ENCODE results near the gene HAUS8.

Gene HAUS8

GRCh38 chr19:17070421-17070820 is 4.8 kb downstream of the HAUS8 start:
- Histone ChIP-seq H3K27me3 (ENCODE audit: control insufficient read depth, insufficient read depth, low read length) (no peaks in the 10 kb centered on the region), H3K4me2 (ENCODE audit: low read length) (no peak overlapping the region), H3K36me3 (ENCODE audit: insufficient read depth, low read length) (peaks cover 20% of the 10 kb centered on the region), H3K9me3 (replicated peaks; ENCODE audit: low read length) (no peaks in the 10 kb centered on the region), H3K4me1 (ENCODE audit: control insufficient read depth, insufficient read depth, low read length) (peaks cover 11% of the 10 kb centered on the region), H3K9ac (ENCODE audit: low read depth, low read length) (no peak overlapping the region), H3K4me3 (ENCODE audit: low read length) (no peak overlapping the region)

- Histone ChIP-seq H3K4me3 (ENCODE audit: low read length) (no peak overlapping the region), H3K4me2 (ENCODE audit: low read length) (no peak overlapping the region), H3K27me3 (ENCODE audit: control insufficient read depth, insufficient read depth, low read length) (no peaks in the 10 kb centered on the region), H3K36me3 (ENCODE audit: insufficient read depth, low read length) (peaks cover 20% of the 10 kb centered on the region), H3K9me3 (replicated peaks; ENCODE audit: low read length) (no peaks in the 10 kb centered on the region), H3K9ac (ENCODE audit: low read depth, low read length) (no peak overlapping the region), H3K4me1 (ENCODE audit: control insufficient read depth, insufficient read depth, low read length) (peaks cover 6% of the 10 kb centered on the region)
Observed at GRCh38 chr19:17069193-17069592, 6.1 kb downstream of the HAUS8 start.

DNA sequence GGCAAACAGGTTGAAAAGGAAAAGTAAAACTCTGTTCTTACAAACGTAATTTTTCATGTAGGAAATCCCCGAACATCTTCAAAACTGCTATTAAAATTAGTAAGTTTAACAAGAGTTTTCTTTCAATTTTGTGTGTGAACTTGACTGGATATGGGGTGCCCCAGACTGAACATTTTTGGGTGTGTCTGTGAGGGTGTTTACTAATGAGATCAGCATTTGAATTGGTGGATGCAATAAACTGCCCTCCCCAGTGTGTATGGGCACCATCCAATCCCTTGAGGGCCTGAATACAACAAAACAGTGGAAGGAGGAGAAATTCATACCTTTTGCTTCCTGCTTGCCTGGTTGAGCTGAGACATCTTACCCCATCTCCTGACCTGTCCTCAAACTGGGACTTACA is 11.8 kb downstream of the HAUS8 start:
- H3K4me3 ChIP-seq (ENCODE audit: low read length): no peak overlapping the region
- H3K4me1 ChIP-seq (ENCODE audit: control insufficient read depth, insufficient read depth, low read length): no peaks in the 10 kb centered on the region
- no peak overlapping the region for H3K4me2 ChIP-seq (ENCODE audit: low read length)
- no peaks in the 10 kb centered on the region for H3K27me3 ChIP-seq (ENCODE audit: control insufficient read depth, insufficient read depth, low read length)
- peaks cover 2% of the 10 kb centered on the region for H3K9me3 ChIP-seq (replicated peaks; ENCODE audit: low read length)
- peaks cover 16% of the 10 kb centered on the region for H3K36me3 ChIP-seq (ENCODE audit: insufficient read depth, low read length)
- H3K9ac ChIP-seq (ENCODE audit: low read depth, low read length): no peak overlapping the region

DNA sequence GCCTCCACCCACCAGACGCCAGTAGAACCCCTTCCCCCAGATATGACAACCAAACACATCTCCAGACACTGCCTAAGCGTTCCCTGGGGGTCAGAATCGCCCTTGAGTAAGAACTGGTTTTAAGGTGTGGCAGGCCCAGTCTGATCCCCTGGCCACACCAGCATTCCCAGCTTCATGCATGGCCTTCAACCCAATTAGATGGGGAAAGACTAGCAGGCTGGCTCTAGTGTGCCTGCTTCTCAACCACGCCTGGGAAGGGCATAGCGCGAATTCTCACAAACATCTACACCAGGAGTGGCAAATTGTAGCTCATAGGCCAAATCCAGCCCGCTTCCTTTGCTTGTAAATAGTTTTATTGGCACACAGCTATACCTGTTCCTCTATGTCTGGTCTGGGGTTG is 13.6 kb downstream of the HAUS8 start:
- H3K36me3 ChIP-seq (ENCODE audit: insufficient read depth, low read length): peaks cover 25% of the 10 kb centered on the region

DNA sequence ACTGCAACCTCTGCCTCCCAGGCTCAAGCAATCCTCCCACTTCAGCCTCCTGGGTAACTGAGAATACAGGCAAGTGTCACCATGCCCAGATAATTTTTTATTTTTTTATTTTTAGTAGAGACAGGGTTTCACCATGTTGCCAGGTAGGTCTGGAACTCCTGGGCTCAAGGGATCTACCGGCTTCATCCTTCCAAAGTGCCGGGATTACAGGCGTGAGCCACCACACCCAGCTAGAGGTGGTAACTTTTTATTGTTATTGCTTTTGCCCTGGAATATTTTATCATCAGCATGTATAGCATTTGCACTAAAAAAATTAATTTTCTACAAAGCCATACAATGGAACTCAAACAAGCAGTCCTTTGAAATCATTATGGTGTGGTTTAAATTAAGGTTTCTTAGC is 14.0 kb downstream of the HAUS8 start:
- H3K4me1 ChIP-seq (ENCODE audit: control insufficient read depth, insufficient read depth, low read length): no peaks in the 10 kb centered on the region
- H3K4me2 ChIP-seq (ENCODE audit: low read length): no peak overlapping the region
- H3K27me3 ChIP-seq (ENCODE audit: control insufficient read depth, insufficient read depth, low read length): no peaks in the 10 kb centered on the region
- peaks cover 25% of the 10 kb centered on the region for H3K36me3 ChIP-seq (ENCODE audit: insufficient read depth, low read length)
- no peak overlapping the region for H3K4me3 ChIP-seq (ENCODE audit: low read length)
- H3K9ac ChIP-seq (ENCODE audit: low read depth, low read length): no peak overlapping the region
- H3K9me3 ChIP-seq (replicated peaks; ENCODE audit: low read length): peaks cover 7% of the 10 kb centered on the region

More for the DNA sequence above, 13.6 kb downstream of the HAUS8 start:
- H3K27me3 ChIP-seq (ENCODE audit: control insufficient read depth, insufficient read depth, low read length): no peaks in the 10 kb centered on the region
- H3K9me3 ChIP-seq (replicated peaks; ENCODE audit: low read length): peaks cover 7% of the 10 kb centered on the region
- no peak overlapping the region for H3K9ac ChIP-seq (ENCODE audit: low read depth, low read length)
- no peak overlapping the region for H3K4me2 ChIP-seq (ENCODE audit: low read length)
- no peak overlapping the region for H3K4me3 ChIP-seq (ENCODE audit: low read length)
- no peaks in the 10 kb centered on the region for H3K4me1 ChIP-seq (ENCODE audit: control insufficient read depth, insufficient read depth, low read length)

GRCh38 chr19:17060802-17061201 is 14.4 kb downstream of the HAUS8 start:
- Histone ChIP-seq H3K27me3 (ENCODE audit: control insufficient read depth, insufficient read depth, low read length) (no peaks in the 10 kb centered on the region), H3K4me3 (ENCODE audit: low read length) (no peak overlapping the region), H3K9ac (ENCODE audit: low read depth, low read length) (no peak overlapping the region), H3K9me3 (replicated peaks; ENCODE audit: low read length) (peaks cover 7% of the 10 kb centered on the region), H3K4me1 (ENCODE audit: control insufficient read depth, insufficient read depth, low read length) (no peaks in the 10 kb centered on the region), H3K4me2 (ENCODE audit: low read length) (no peak overlapping the region), H3K36me3 (ENCODE audit: insufficient read depth, low read length) (peaks cover 26% of the 10 kb centered on the region)

GRCh38 chr19:17058236-17058635 is 17.0 kb downstream of the HAUS8 start:
- Histone ChIP-seq H3K36me3 (ENCODE audit: insufficient read depth, low read length) (peaks cover 31% of the 10 kb centered on the region), H3K9ac (ENCODE audit: low read depth, low read length) (no peak overlapping the region)

DNA sequence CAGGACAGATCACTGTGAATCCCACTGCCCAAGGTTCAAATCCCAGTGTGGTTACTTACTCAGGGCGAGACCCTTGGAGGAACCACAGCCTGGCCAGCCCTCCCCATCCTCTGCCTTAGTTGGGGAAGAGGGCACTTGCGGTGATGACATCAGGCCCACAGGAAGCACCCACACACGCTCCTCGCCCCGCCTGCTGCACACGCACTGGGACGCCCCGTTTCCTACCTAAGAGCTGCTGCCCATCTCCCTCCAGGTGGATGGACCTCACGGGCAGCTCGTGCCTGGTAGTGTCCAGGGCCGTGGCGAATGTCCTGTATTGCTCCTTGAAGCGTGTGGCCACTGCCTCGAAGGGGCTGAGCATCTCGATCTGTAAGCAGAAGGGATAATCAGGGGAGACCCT is 19.6 kb downstream of the HAUS8 start:
- peaks cover 31% of the 10 kb centered on the region for H3K36me3 ChIP-seq (ENCODE audit: insufficient read depth, low read length)

More at GRCh38 chr19:17058236-17058635, 17.0 kb downstream of the HAUS8 start:
- H3K4me3 ChIP-seq (ENCODE audit: low read length): no peak overlapping the region
- no peaks in the 10 kb centered on the region for H3K27me3 ChIP-seq (ENCODE audit: control insufficient read depth, insufficient read depth, low read length)
- peaks cover 7% of the 10 kb centered on the region for H3K9me3 ChIP-seq (replicated peaks; ENCODE audit: low read length)
- H3K4me2 ChIP-seq (ENCODE audit: low read length): no peak overlapping the region
- no peaks in the 10 kb centered on the region for H3K4me1 ChIP-seq (ENCODE audit: control insufficient read depth, insufficient read depth, low read length)

DNA sequence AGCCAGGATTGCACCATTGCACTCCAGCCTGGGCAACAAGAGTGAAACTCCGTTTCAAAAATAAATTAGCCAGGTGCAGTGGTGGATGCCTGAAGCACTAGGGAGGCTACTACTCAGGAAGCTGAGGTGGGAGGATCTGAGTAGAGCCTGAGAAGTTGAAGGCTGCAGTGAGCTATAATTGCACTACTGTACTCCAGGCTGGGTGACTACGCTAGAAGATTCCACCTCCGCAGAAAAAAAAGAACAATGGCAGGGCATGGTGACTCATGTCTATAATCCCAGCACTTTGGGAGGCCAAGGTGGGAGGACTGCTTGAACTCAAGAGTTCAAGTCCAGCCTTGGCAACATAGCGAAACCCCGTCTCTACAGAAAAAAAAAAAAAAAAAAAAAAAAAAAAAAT is 20.5 kb downstream of the HAUS8 start:
- H3K9me3 ChIP-seq (replicated peaks; ENCODE audit: low read length): peaks cover 7% of the 10 kb centered on the region
- H3K4me1 ChIP-seq (ENCODE audit: control insufficient read depth, insufficient read depth, low read length): peaks cover 2% of the 10 kb centered on the region
- peaks cover 31% of the 10 kb centered on the region for H3K36me3 ChIP-seq (ENCODE audit: insufficient read depth, low read length)
- no peak overlapping the region for H3K4me2 ChIP-seq (ENCODE audit: low read length)
- no peak overlapping the region for H3K4me3 ChIP-seq (ENCODE audit: low read length)
- H3K9ac ChIP-seq (ENCODE audit: low read depth, low read length): no peak overlapping the region
- no peaks in the 10 kb centered on the region for H3K27me3 ChIP-seq (ENCODE audit: control insufficient read depth, insufficient read depth, low read length)

More for the DNA sequence above, 19.6 kb downstream of the HAUS8 start:
- Histone ChIP-seq H3K4me2 (ENCODE audit: low read length) (no peak overlapping the region), H3K9me3 (replicated peaks; ENCODE audit: low read length) (peaks cover 7% of the 10 kb centered on the region), H3K4me3 (ENCODE audit: low read length) (no peak overlapping the region), H3K27me3 (ENCODE audit: control insufficient read depth, insufficient read depth, low read length) (no peaks in the 10 kb centered on the region), H3K9ac (ENCODE audit: low read depth, low read length) (no peak overlapping the region), H3K4me1 (ENCODE audit: control insufficient read depth, insufficient read depth, low read length) (no peaks in the 10 kb centered on the region)

GRCh38 chr19:17052439-17052838 is 22.8 kb downstream of the HAUS8 start:
- Histone ChIP-seq H3K4me2 (ENCODE audit: low read length) (no peak overlapping the region), H3K27me3 (ENCODE audit: control insufficient read depth, insufficient read depth, low read length) (no peaks in the 10 kb centered on the region), H3K36me3 (ENCODE audit: insufficient read depth, low read length) (peaks cover 20% of the 10 kb centered on the region), H3K4me1 (ENCODE audit: control insufficient read depth, insufficient read depth, low read length) (peaks cover 5% of the 10 kb centered on the region), H3K9me3 (replicated peaks; ENCODE audit: low read length) (no peaks in the 10 kb centered on the region), H3K9ac (ENCODE audit: low read depth, low read length) (no peak overlapping the region), H3K4me3 (ENCODE audit: low read length) (no peak overlapping the region)

DNA sequence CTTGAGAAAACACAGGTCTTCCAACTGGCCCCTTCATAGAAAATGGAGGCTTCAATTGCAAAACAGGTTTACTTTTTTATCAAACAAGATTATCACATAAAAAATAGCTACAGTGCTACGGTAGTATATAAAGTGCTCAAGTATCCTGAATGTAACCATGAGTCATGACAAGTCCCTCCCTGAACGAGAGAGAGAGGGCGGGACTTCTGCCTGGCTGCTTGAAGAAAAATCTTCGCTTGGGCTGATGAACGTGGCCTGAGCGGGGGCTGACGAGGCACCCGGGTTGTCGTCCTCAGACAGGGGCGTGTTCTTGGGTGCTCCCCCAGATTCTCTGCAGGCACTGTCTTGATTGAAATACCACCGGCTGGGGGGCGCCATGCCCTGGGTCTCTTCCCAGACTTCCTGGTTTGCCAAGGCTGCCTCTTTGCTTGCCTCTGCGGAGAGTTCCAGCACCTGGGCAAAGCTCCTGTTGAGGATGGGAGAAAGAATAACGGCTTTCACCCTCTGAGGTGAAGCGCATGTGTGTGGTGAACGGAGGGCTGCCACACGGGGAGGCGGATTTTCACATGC is 25.5 kb downstream of the HAUS8 start:
- Histone ChIP-seq H3K36me3 (ENCODE audit: insufficient read depth, low read length) (peaks cover 14% of the 10 kb centered on the region), H3K4me2 (ENCODE audit: low read length) (no peak overlapping the region), H3K9me3 (replicated peaks; ENCODE audit: low read length) (no peaks in the 10 kb centered on the region), H3K4me1 (ENCODE audit: control insufficient read depth, insufficient read depth, low read length) (peaks cover 5% of the 10 kb centered on the region), H3K9ac (ENCODE audit: low read depth, low read length) (no peak overlapping the region), H3K4me3 (ENCODE audit: low read length) (no peak overlapping the region), H3K27me3 (ENCODE audit: control insufficient read depth, insufficient read depth, low read length) (no peaks in the 10 kb centered on the region)

GRCh38 chr19:17048885-17049453 is 26.3 kb downstream of the HAUS8 start:
- peaks cover 3% of the 10 kb centered on the region for H3K27me3 ChIP-seq (ENCODE audit: control insufficient read depth, insufficient read depth, low read length)
- H3K9ac ChIP-seq (ENCODE audit: low read depth, low read length): no peak overlapping the region
- peaks cover 14% of the 10 kb centered on the region for H3K36me3 ChIP-seq (ENCODE audit: insufficient read depth, low read length)
- no peaks in the 10 kb centered on the region for H3K9me3 ChIP-seq (replicated peaks; ENCODE audit: low read length)
- H3K4me3 ChIP-seq (ENCODE audit: low read length): no peak overlapping the region
- H3K4me1 ChIP-seq (ENCODE audit: control insufficient read depth, insufficient read depth, low read length): peaks cover 5% of the 10 kb centered on the region
- H3K4me2 ChIP-seq (ENCODE audit: low read length): no peak overlapping the region
